Posterior vena cava (tissue), 2 donors: Measurements from ENCODE around the gene CCDC78. TPM values are rescaled to one million over a fixed set of nuclear protein-coding genes. Genes with fewer than 3 reads are reported as not detected.
"Not testable (repeated sequence)": the region's sequence is repeated elsewhere in the genome, so short reads cannot be mapped to it uniquely, and the experiment has no call there.

Experiments
- DNase-seq: peaks from one replicate; pipeline ENCODE4 v3.0.0-alpha.2; 2020; ENCODE audit warnings: low spot score
- intact Hi-C, 2 donors: fragments of 100-400 bp; cut with DNase I; formaldehyde crosslinking; loops; one replicate each; pipeline versions ENCODE4 v1.14.1 to v1.14.2; 2022 to 2023
- total RNA-seq, 2 donors: library from RNA; stranded (reverse); fragmentation: NEBNext Ultra II Directional; extraction: Animal tissue kit (Norgen Biotek cat#: 25700); gene quantifications; one replicate each; pipeline ENCODE4 v1.2.1, GENCODE V29; 2021
- donor health status: DM: yes; HTN: yes; CAD: no.
- donor health status: DM: yes; HTN: yes; CAD: no.

Gene CCDC78
- total RNA-seq, 2 donors from 2014 or later = 0.52 to 1.0 TPM

DNA sequence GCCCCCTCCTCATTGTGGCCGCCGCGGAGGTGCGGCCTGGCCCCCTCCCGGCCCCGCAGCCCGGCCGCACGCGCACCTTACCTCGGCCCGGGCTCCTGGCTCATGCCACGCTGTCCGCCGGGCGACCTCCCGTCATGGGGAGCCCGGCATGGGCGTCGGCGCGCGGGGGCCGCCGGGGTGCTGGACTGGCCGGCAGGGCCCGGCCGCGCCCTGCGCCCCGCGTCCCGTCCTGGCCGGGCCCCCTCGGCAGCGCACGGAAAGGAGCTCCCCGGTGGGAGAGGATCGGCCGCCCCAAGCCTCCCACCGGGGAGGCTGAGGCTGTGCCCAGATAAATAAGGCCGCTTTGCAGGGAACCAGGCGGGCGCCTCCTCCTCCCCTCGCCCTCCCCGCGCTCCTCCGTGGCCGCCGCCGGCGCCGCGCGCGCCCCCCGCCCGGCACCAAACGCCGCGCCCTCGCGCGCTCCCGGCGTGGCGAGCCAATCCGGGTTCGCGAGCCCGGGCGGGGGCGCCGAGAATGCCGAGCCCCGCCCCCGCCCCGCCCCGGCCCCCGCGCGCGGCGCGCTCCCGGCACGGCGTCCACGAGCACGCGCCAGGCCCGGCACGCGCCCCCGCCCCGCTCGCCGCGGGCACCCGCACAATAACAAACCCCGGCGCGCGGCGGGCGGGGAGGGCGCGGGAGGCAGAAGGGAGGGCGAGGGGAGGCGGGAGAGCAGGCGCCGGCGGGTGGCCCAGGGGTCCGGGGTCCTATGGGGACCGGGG lies 20.6 kb downstream of the CCDC78 start, which contains the start of gene FBXL16:
TSS of gene FBXL16 (minus strand) at position 371 of the 758 bp plus-strand sequence. CDS start 8,396 bp downstream, outside the sequence.
- no peak for DNase-seq
- intact Hi-C loops = no loop called here

DNA sequence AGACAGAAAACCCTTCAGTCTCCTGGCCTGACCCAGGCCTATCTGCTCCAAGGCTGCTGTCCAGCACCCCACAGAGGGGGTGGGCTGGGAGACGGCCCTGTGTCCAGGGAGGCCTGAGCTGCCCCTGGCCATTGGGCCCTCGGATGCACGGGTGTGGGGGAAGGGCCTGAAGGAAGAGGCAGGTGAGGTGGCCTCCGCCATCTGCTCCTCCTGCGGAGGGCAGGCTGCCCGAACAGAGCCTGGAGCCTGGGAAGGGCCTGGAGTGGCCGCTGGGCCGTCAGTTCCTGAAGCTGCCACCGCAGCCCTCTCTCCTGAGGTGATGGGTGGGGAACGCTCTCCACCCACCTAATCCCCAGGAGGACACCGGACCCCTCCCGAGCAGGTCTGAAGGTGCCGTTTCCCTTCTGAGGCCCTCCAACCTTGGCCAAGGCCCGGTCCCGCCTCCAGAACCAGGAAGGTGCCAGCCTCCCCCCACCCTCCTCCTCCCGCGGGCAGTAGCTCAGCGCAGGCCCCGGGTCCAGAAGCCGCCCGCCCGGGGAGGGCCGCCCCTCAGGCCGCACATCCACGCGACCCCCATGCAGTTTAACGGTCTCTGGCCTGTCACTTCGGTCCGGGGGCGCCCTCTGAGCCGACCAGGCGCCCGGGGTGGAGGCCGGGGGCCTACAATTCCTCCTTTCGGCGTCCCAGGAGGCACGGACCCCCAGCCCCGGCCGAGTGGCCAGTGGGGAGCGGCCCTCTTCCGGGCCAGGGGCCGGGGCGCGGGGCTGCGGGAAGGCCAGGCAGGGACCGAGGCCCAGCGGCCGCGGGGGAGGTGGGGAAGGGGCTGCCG lies 21.5 kb downstream of the CCDC78 start:
- intact Hi-C loops = loop anchor here in 1 of 2 donors (1.0 kb wide), 1 partner anchor 298 kb away; no protein-coding TSS in a partner anchor
- DNase-seq = no peak

DNA sequence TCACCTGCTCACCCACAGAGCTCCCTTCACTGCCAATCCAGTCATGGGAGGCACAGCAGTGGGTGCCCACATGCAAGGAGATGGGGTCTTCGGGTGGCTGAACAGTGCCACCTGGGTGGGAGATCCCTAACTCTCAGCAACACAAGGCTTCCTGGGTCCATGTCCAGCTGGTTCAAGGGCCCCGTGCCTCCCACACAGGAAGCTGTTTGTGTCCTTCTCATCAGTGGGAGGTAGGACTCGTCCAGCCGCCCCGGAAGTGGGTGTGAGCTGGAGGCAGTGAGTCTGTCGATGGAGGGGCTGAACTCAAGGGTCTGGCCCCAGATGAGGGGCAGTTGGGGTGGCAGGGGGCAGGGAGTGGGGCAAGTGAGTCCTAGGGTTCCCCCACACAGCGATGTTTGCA lies 22.2 kb downstream of the CCDC78 start:
- intact Hi-C loops = loop anchor here in 1 of 2 donors (1.0 kb wide), 1 partner anchor 298 kb away; no protein-coding TSS in a partner anchor
- DNase-seq = no peak

- no peak for DNase-seq
- intact Hi-C loops = no loop called here
Measured at GRCh38 chr16:703406-703805, 22.8 kb downstream of the CCDC78 start.

DNA sequence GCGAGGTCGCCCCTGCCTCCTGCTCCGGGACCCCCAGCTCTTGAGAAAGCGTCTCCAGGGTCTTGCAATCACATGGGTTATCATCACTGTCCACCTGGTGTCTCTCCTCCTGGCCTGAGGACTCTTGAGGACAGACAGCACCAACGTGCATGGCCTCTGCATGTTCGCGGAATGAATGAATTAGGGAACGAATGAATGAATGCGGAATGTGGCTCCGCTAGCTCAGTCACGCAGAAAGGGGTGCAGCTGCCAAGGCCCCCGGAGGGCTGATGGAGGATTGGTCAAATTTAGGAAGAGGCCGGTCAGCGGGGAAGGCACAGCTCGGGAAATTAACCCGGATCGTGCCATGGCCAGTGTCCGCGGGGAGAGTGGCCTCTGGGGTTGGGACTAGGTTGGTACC lies 23.9 kb downstream of the CCDC78 start:
- intact Hi-C loops = no loop called here
- no peak for DNase-seq

DNA sequence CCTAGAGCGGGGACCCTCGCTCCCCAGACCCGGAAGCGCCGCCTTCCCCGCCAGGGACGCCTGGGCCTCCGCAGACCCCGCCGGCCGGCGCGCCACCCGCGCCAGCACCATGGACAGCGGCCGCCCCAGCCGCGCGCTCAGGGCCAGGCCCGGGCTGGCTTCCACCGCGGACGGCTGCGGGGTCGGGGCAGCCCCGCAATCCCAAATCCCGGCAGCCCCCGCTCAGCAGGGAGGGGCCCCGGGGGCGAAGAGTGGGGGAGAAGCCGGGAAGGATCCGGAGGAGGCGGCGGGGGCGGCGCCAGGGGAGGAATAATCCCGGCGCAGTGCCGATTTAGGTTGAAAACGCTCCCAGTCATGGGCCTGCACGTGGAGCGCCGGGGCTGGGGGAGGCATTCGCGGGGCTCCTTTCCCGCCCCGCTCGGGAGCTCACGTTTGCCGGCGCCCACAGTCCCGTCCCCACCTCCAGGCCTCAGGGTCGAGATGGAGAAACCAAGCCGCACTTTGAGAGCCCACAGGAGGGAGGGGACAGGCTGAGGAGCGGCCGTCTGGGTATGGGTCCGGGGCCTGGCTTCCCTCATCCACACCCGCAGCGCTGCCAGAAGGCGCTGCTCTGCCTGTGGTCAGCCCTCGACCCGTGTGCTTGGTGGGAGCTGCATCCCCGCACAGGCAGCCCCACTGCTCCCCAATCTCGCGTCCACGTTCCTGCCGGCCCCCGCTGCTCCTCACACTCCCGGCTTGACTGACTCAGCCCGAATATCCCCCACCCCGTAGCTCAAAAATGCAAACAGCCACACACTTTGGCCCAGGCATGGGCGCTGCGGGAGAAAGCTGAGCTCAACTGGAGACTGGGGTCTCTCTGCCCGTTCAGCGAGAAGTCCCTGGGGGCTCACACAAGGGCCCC lies 25.3 kb downstream of the CCDC78 start:
- intact Hi-C loops = no loop called here
- DNase-seq = no peak

GRCh38 chr16:698911-699671 lies 27.2 kb downstream of the CCDC78 start:
- intact Hi-C loops = no loop called here
- DNase-seq = no peak

- intact Hi-C loops = no loop called here
- DNase-seq = no peak
Measured at GRCh38 chr16:695355-696089, 30.7 kb downstream of the CCDC78 start.

DNA sequence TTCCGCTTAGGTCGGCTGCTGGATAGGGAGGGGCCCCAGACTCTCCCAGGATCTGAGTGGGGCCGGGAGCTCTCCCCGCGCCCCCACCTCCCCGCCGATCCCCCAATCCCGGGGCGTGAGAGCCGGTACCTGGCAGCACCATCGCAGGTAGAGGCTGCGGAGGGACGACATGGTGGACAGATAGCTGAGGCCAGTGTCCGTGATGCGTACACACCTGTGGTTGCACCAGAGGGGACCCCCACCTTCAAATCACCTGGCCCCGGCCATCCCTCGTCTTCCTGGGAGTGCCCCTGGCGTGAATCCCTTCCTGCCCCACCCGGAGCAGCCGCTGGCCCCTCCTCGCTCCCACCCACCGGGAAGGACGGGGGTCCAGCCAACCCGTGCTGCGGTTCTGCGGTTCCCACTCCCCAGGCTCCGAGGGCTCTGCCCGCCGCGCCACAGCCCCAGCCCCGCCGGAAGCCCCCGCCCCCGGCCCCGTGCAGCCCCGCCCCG lies 31.3 kb downstream of the CCDC78 start:
- no peak for DNase-seq
- intact Hi-C loops = no loop called here

DNA sequence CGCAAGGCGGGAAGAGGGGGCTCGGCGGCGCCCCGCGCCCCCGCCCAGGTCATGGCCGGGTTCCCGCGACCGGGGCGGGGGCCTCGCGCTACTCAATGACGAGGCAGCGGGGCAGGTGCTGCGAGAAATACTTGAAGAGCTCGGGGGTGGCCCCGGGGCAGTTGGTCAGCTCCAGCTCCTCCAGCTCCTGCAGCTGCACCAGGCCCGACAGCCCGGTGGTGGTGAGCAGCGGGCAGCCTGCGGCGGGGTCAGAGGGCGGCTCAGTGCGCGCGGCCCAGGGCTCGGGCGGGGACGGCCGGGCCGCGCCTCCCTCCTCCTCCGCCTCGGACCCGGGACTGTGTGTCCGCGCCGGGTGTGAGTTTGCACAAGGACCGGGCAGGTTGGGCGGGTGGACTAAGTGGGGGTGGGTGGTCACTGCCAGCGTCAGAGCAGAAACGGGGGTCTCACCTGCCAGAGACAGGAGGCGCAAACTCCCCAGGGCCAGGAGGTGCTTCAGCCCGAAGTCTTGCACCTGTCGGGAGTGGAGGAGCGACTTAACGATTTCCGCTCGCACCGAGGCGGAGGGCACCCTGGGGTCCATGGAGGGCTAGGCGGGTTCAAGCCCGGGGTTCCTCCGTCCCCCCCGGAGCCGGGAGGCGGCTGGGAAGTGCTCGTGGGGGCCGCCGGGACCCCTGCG lies 31.9 kb downstream of the CCDC78 start:
- no peak for DNase-seq
- intact Hi-C loops = no loop called here

GRCh38 chr16:693766-694165 lies 32.5 kb downstream of the CCDC78 start:
- DNase-seq = no peak
- intact Hi-C loops = no loop called here

DNA sequence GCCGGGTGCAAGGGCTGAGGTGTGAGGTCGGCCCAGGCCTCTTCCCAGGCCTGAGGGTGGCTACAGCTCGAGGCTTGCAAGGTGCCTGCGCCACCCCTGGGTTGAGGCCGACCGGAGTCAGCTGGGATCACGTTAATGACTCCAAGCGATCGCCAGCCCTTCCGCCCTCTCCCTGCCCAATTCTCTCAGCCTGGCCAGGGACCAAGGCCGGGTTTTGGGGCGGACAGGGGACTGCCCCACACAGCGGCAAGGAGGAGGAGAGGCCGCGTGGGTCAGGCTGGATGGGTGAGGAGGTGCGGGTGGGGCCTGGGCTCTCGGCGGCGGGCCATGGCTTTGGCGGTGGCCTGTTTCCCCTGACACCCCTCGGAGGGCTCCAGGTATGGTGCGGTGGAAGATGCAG lies 32.9 kb downstream of the CCDC78 start:
- intact Hi-C loops = no loop called here
- DNase-seq = no peak

GRCh38 chr16:692356-693108 lies 33.7 kb downstream of the CCDC78 start:
- DNase-seq = no peak
- intact Hi-C loops = no loop called here

- DNase-seq, intact Hi-C loops: not testable (repeated sequence)
Measured at GRCh38 chr16:691242-691641, 35.0 kb downstream of the CCDC78 start.

GRCh38 chr16:689175-689897 lies 36.9 kb downstream of the CCDC78 start:
- DNase-seq = no peak
- intact Hi-C loops = no loop called here

- no peak for DNase-seq
- intact Hi-C loops = no loop called here
Measured at GRCh38 chr16:687499-687898, 38.7 kb downstream of the CCDC78 start.
